NCI-H187 treated with DMSO at 0.1 percent for 48 hours (cell line): ENCODE data around the gene TRABD2A.
"Not testable (repeated sequence)": the region's sequence is repeated elsewhere in the genome, so short reads cannot be mapped to it uniquely, and the experiment has no call there.

Experiments
- DNase-seq: peaks from one replicate; lab custom pipeline; 2025; lab: John Stamatoyannopoulos, UW

TRABD2A gene, protein sequence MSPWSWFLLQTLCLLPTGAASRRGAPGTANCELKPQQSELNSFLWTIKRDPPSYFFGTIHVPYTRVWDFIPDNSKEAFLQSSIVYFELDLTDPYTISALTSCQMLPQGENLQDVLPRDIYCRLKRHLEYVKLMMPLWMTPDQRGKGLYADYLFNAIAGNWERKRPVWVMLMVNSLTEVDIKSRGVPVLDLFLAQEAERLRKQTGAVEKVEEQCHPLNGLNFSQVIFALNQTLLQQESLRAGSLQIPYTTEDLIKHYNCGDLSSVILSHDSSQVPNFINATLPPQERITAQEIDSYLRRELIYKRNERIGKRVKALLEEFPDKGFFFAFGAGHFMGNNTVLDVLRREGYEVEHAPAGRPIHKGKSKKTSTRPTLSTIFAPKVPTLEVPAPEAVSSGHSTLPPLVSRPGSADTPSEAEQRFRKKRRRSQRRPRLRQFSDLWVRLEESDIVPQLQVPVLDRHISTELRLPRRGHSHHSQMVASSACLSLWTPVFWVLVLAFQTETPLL

GRCh38 chr2:84880645-84881521 lies at the start of gene TRABD2A:
Gene TRABD2A (minus strand): TSS chr2:84881084. CDS start chr2:84881039, 45 bp downstream.
- no peak for DNase-seq

DNA sequence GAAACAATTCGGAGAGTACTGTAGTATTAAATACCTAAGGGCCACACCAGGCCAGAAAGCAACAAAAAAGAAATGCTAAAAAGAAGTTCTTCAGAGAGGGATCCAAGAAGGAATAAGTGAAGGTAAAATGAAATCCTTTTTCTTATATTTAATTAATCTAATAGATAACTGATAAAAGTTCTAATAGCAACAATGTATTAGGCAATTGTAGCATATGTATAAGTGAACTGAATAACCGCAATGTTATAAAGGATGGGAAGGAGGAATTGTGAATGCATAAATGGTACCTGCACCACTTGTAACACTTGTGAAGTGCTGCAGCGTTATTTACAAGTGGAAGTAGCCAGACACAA lies 46.4 kb upstream of the TRABD2A start:
- no peak for DNase-seq

- DNase-seq = peak; percentile 18
Measured at GRCh38 chr2:84925724-84926376, 45.0 kb upstream of the TRABD2A start.

DNA sequence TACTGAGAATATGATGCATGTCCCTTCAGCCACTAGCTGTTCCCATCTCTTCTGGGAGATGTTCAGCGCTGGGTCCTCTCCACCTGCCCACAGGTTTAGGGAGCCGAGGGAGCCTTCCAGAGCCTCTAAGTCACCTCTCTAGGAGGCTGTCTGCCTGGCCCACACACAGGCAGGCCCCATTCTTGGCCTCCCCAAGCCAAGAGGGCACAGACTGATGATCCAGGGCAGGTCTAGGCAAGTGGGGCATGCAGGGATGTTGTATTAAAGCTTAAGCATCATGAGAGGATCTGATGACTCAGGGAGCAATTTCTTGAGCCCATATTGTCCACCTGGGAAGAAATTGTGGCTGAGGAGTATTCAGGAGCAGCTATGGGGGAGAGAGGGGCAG lies 44.4 kb upstream of the TRABD2A start:
- no peak for DNase-seq

DNA sequence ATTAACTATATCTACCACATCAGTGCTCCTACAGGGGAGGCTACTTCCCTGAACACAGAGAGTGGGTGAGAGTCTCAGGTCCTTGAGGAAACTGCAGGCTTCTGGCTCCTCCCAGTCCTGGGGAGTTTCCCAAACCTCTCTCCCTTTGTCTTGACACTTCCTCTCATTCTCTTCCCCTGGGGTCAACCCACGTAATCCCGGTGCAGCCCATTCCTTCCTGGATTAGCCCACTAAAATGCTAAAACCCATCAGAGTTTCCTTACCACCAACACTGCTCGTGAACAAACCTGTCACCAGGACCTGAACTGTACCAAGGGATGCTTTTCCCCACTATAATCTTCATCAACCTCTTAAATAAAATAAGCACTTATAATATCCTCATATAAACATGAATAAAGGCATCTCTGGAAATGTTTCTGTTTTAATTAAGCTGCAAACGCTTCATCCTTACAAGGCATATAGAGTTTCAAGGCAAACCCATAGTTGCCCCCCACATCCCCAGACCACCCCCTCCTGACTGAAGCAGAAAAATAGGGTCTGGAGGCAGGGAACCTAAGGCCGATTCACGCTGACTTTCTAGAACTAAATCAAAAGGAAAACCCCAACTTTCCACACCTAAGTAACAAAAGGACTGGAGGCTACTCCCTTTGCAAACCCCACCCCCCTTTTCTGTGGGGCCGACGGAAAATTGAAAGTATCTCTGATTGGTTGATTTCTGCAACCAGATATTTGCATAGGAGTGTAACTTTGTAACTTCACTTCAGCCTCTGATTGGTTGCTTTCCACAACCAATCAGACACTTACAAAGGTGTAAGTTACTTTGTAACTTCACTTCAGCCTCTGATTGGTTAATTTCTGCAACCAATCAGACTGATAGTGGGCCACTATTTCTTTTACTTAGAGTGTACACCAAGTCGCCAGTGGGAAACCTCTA lies 43.6 kb upstream of the TRABD2A start:
- no peak for DNase-seq

- DNase-seq = no peak
Measured at GRCh38 chr2:84923009-84923408, 42.1 kb upstream of the TRABD2A start.

- no peak for DNase-seq
Measured at GRCh38 chr2:84919885-84920580, 39.1 kb upstream of the TRABD2A start.

DNA sequence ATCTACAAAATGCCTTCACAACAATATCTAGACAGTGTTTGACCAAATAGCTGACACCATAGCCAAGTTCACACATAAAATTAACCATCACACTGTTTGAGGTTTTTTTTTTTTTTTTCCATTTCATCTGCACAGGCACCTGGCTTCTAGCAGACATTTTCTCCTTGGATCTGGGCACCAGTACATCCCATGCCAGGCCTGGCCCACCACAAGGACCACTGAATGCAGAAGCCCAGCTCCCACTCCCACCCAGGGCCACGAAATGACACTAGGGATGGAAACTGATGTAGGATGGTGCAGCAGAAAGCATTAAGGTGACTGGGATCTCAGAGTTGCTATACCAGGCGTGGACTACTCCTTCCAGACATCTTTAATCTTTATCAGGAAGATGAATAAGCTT lies 37.5 kb upstream of the TRABD2A start:
- DNase-seq = no peak

GRCh38 chr2:84917821-84918220 lies 36.9 kb upstream of the TRABD2A start:
- DNase-seq = not testable (repeated sequence)

DNA sequence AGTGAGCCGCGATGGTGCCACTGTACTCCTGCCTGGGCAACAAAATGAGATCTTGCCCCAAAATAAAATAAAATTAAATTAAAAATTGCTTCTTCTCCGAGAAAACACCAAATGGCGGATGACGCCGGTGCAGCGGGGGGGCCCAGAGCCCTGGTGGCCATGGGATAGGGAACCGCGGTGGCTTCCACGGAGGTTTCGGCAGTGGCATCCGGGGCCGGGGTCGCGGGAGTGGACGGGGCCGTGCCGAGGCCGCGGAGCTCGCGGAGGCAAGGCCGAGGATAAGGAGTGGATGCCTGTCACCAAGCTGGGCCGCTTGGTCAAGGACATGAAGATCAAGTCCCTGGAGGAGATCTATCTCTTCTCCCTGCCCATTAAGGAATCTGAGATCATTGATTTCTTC lies 34.8 kb upstream of the TRABD2A start:
- DNase-seq = not testable (repeated sequence)

- no peak for DNase-seq
Measured at GRCh38 chr2:84914334-84914733, 33.5 kb upstream of the TRABD2A start.

- no peak for DNase-seq
Measured at GRCh38 chr2:84912984-84913383, 32.1 kb upstream of the TRABD2A start.

DNA sequence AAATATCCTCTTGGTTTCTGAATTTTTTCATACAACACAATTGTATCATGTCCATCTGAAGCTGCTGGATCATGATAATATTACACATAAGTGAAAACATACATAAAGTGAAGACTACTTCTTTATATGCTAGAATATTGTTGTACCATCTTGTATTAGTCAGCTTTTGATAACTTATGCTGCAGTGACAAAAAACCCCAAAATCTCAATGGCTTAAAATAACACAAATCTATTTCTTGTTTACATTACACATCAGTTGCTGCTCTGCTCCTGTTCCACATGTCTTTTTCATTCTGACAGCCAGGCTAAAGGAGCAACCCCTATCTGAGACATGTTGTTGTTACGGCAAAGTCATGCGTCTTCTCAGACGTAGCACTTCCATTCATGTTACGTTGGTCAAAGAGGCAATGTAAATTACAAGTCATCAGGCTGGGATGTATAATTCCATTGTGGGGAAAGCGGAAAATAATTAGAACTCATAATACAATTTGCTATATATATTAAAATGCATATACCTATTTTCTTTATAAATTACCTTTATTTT lies 30.3 kb upstream of the TRABD2A start:
- no peak for DNase-seq

GRCh38 chr2:84908948-84909713 lies 28.2 kb upstream of the TRABD2A start:
- no peak for DNase-seq

DNA sequence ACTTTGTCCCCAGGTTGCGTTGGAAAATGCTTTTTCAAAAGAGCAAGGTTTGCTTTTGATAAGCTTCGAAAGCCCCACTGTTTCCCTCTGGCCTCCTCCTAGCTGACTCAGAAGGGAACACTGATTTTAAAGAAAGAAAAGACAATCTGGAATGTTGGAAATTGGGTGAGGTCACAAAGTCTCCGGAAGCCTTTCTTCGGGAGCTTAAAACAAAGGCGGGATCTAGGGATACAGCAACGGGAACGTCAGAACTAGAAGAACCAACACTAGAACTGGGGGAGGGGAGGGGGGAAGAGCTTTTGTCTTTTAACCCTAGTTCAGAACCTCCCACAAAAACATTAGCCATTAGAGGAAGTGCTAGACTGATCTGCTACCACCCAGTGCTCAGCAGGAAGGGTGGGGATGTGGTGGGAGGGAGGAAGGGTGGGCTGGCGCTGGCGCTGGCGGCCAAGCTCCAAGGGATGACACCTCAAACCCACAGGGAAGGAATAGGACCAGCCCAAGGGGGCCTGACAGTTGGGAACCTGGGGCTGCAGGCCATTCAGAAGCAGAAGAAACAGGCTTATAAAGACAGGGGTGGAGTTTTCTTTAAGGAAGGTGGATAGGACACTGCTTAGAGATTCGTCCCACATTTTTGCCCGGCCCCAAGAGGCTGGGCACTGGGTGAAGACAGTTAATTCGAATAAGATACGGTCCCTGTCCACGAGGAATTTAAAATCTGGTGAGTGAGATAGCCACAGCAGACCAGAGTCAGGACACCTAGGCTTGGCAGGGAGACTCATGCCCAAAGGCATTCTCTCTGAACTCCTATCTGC lies 26.2 kb upstream of the TRABD2A start:
- DNase-seq = no peak

DNA sequence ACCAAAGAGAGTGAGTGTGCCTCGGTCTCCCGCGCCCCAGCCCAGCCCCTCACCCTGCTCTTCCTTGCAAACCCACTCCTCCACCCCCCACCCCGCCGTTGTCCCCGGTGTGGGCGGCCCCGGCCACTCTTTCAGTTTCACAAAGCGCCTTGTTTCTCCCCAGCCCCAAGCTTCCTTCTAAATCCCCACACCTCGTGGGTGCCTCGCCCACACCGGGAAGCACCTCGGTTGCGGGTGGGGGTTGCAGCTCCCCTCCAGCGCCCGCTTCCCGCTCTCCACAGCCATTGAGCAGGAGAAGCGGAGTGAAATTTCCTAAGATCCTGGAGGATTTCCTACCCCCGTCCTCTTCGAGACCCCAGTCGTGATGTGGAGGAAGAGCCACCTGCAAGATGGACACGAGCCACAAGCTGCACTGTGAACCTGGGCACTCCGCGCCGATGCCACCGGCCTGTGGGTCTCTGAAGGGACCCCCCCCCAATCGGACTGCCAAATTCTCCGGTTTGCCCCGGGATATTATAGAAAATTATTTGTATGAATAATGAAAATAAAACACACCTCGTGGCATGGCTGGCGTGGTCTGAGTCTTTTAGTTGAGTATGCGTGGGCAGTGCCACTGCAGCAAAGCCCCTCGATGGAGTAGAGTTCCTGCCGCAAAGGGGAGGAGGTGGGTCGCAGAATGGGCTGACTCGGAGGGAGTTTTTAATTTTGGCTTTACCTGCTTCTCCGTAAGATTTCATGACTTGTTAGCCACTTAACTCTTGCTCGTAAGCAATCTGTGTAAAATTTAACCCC lies 25.4 kb upstream of the TRABD2A start:
- DNase-seq = no peak

GRCh38 chr2:84905181-84906107 lies 24.6 kb upstream of the TRABD2A start, which contains the start of gene TMSB10:
Gene TMSB10 (plus strand): TSS chr2:84905656.
- peak; percentile 25 for DNase-seq
